PC-3 (cell line): ENCODE results near the gene SOD1.

Experiments
- EZH2 ChIP-seq: fragments of 300-600 bp; sonication (generic); IDR thresholded peaks from one replicate; pipeline ENCODE4 v1.6.1; 2017; ENCODE audit warnings: antibody characterized with exemption, mild to moderate bottlenecking, low read length; ENCODE audit not compliant: unreplicated experiment
- TF ChIP-seq, protein P1 (sequence below): fragments of 300-600 bp; sonication (generic); conservative IDR thresholded peaks from 2 replicates; pipeline ENCODE4 v1.5.1; 2017; ENCODE audit warnings: antibody characterized with exemption, low read depth, mild to moderate bottlenecking, low read length

GRCh38 chr21:31711745-31712285 lies 52.3 kb downstream of the SOD1 start:
- TF ChIP-seq EZH2, result no peak
- TF ChIP-seq, protein P1, sequence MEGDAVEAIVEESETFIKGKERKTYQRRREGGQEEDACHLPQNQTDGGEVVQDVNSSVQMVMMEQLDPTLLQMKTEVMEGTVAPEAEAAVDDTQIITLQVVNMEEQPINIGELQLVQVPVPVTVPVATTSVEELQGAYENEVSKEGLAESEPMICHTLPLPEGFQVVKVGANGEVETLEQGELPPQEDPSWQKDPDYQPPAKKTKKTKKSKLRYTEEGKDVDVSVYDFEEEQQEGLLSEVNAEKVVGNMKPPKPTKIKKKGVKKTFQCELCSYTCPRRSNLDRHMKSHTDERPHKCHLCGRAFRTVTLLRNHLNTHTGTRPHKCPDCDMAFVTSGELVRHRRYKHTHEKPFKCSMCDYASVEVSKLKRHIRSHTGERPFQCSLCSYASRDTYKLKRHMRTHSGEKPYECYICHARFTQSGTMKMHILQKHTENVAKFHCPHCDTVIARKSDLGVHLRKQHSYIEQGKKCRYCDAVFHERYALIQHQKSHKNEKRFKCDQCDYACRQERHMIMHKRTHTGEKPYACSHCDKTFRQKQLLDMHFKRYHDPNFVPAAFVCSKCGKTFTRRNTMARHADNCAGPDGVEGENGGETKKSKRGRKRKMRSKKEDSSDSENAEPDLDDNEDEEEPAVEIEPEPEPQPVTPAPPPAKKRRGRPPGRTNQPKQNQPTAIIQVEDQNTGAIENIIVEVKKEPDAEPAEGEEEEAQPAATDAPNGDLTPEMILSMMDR, result no peak
